H1 (cell line): ENCODE measurements around the gene EPHB6. TPM values are rescaled to one million over a fixed set of nuclear protein-coding genes. Genes with fewer than 3 reads are reported as not detected.

Source experiments
- EP300 ChIP-seq, 2 experiments: IDR thresholded peaks; 1 replicate in 1 of 2; 2 replicates in 1 of 2; pipeline ENCODE4 v1.6.1; 2011 to 2012; ENCODE audit warnings: low read depth in 2 of 2, low read length in 2 of 2, mild to moderate bottlenecking in 2 of 2, borderline replicate concordance in 1 of 2, inconsistent platforms in 1 of 2, moderate library complexity in 1 of 2
- JUND ChIP-seq: IDR thresholded peaks from 2 replicates; pipeline ENCODE4 v1.6.1; 2011; ENCODE audit warnings: mild to moderate bottlenecking, improper control_type of control experiment, low read length
- polyA plus RNA-seq, 7 experiments: library from polyadenylated mRNA; depleted of rRNA in 3 of 7; stranded (reverse) in 5 of 7; unstranded in 2 of 7; fragments of >200 nt in 5 of 7; fragments of 200-250 nt in 2 of 7; gene quantifications; 1 replicate in 5 of 7; 2 replicates in 1 of 7; 4 replicates in 1 of 7; pipeline versions ENCODE4 v1.2.1 to v1.2.3, GENCODE V29; 2011 to 2013; ENCODE audit warnings: missing spikeins in 2 of 7, mixed read lengths in 2 of 7
- total RNA-seq: library from RNA; stranded (reverse); fragmentation: NEBNext Ultra II Directional; extraction: Animal tissue kit (Norgen Biotek cat#: 25700); gene quantifications from 2 replicates; pipeline ENCODE4 v1.2.1, GENCODE V29; 2021

EPHB6 gene
- total and polyA plus RNA-seq, 2 of the 8 experiments (the other 6 are each of a cell fraction or from before 2014, with no cell fraction given): 19.7 TPM

DNA sequence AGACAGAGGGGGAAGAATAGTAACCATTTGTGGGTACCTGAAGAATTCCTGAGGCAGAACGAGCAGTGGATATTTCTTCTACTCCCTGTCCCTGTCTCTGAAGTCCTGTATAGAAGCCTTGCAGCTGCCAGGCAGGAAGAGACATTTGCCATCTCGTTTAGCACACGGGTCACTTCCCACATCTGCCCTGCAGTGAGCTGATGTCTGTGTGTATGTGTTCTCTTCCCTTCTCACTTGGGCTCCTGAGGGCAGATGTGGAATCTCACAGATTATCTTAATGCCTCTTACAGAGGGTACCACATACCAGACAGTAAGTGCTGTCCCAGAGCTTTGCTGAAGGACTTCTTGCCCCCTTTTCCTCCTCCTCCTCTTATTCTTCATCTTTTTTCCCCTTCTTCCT, 44.8 kb downstream of the EPHB6 start (continued):
- TF ChIP-seq EP300 (IDR thresholded peaks at IDR 0.05; ENCODE audit: borderline replicate concordance in 1 of 2, low read depth in 2 of 2, low read length in 2 of 2): no peak
- no peak for TF ChIP-seq JUND
